Peyer's patch (tissue), 4 donors: Measurements from ENCODE around the gene WDTC1. TPM values are rescaled to one million over a fixed set of nuclear protein-coding genes. Genes with fewer than 3 reads are reported as not detected.
"Not testable (repeated sequence)": the region's sequence is repeated elsewhere in the genome, so short reads cannot be mapped to it uniquely, and the experiment has no call there.

ENCODE experiments used
- DNase-seq, 3 donors: peaks; one replicate each; pipeline ENCODE4 v3.0.0-alpha.2; 2017 to 2019
- H3K27ac ChIP-seq, 4 donors: fragments of 200-600 bp; sonication (generic); one replicate each; pipeline ENCODE4 v1.5.1; 2016 to 2019
- H3K27me3 ChIP-seq, 2 donors: fragments of 200-600 bp; sonication (generic); one replicate each; pipeline ENCODE4 v1.5.1; 2019
- H3K36me3 ChIP-seq, 3 donors: fragments of 200-600 bp; sonication (generic); one replicate each; pipeline ENCODE4 v1.5.1; 2016 to 2019
- H3K4me1 ChIP-seq, 4 donors: fragments of 200-600 bp; sonication (generic); one replicate each; pipeline ENCODE4 v1.5.1; 2016 to 2019
- H3K4me3 ChIP-seq, 4 donors: fragments of 200-600 bp; sonication (generic); 1 replicate in 3 of 4; 2 replicates in 1 of 4; pipeline ENCODE4 v1.5.1; 2016 to 2019; ENCODE audit warnings: mild to moderate bottlenecking in 1 of 4
- H3K9me3 ChIP-seq, 4 donors: fragments of 200-600 bp; sonication (generic); one replicate each; pipeline ENCODE4 v1.5.1; 2016 to 2019; ENCODE audit warnings: mild to moderate bottlenecking in 1 of 4
- POLR2A ChIP-seq, 2 donors: fragments of 450-650 bp; IDR thresholded peaks; one replicate each; pipeline ENCODE4 v1.5.1; 2017; ENCODE audit warnings: antibody characterized with exemption in 2 of 2, mild to moderate bottlenecking in 2 of 2, moderate library complexity in 2 of 2
- total RNA-seq, 4 donors: library from RNA; depleted of rRNA; stranded (reverse); fragments of >200 nt; gene quantifications; one replicate each; pipeline ENCODE4 v1.1.0, GENCODE V29; 2016
- TF ChIP-seq, protein P1 (sequence below), 6 experiments: fragments of 450-650 bp in 4 of 6; fragments of 200-600 bp in 2 of 6; sonication (generic) in 1 of 6; IDR thresholded peaks; one replicate each; pipeline ENCODE4 v1.5.1; 2017 to 2019; ENCODE audit warnings: antibody characterized with exemption in 6 of 6, mild to moderate bottlenecking in 3 of 6, moderate library complexity in 1 of 6

Gene WDTC1
- total RNA-seq, 4 donors from 2014 or later: 30.5 to 53.3 (median 40.7) TPM

DNA sequence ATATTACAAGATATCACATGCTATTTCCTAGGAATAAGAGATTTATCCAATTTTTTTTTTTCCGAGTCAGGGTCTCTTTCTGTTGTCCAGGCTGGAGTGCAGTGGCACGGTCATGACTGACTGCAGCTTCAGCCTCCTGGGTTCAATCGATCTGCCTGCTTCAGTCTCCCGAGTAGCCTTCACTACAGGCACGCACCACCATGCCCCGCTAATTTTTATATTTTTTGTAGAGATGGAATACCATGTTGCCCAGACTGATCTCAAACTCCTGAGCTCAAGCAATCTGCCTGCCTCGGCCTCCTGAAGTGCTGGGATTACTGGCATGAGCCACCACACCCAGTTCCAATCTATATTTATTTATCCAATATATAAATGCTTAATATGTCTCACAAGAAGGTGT is 18.0 kb upstream of the WDTC1 start:
- no peak overlapping the region for H3K27ac ChIP-seq
- H3K27me3 ChIP-seq: no peaks in the 10 kb centered on the region
- no peaks in the 10 kb centered on the region for H3K9me3 ChIP-seq
- no peak for DNase-seq
- H3K4me1 ChIP-seq: no peaks in the 10 kb centered on the region
- no peak overlapping the region for H3K4me3 ChIP-seq
- TF ChIP-seq, protein P1, sequence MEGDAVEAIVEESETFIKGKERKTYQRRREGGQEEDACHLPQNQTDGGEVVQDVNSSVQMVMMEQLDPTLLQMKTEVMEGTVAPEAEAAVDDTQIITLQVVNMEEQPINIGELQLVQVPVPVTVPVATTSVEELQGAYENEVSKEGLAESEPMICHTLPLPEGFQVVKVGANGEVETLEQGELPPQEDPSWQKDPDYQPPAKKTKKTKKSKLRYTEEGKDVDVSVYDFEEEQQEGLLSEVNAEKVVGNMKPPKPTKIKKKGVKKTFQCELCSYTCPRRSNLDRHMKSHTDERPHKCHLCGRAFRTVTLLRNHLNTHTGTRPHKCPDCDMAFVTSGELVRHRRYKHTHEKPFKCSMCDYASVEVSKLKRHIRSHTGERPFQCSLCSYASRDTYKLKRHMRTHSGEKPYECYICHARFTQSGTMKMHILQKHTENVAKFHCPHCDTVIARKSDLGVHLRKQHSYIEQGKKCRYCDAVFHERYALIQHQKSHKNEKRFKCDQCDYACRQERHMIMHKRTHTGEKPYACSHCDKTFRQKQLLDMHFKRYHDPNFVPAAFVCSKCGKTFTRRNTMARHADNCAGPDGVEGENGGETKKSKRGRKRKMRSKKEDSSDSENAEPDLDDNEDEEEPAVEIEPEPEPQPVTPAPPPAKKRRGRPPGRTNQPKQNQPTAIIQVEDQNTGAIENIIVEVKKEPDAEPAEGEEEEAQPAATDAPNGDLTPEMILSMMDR (IDR thresholded peaks at IDR 0.05): no peak
- no peak for TF ChIP-seq POLR2A (IDR thresholded peaks at IDR 0.05)
- no peaks in the 10 kb centered on the region for H3K36me3 ChIP-seq

DNA sequence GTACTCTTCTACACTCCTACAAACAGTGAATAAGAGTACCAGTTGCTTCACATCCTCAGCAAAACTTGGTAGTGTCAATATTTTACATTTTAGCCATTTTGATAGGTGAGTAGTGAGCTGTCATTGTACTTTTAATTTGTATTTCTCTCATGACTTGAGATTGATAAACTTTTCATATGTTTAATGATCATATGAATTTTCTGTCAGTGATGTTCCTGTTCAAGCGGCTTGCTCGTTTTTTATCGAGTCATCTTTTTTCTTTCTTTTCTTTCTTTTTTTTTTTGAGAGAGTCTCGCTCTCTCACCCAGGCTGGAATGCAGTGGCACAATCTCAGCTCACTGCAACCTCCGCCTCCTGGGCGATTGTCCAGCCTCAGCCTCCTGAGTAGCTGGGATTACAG is 17.0 kb upstream of the WDTC1 start:
- Histone ChIP-seq H3K27me3 (no peaks in the 10 kb centered on the region), H3K27ac (no peak overlapping the region), H3K4me3 (no peak overlapping the region), H3K4me1 (no peaks in the 10 kb centered on the region), H3K9me3 (no peaks in the 10 kb centered on the region), H3K36me3 (no peaks in the 10 kb centered on the region)
- no peak for DNase-seq
- TF ChIP-seq, protein P1 (IDR thresholded peaks at IDR 0.05): no peak
- TF ChIP-seq POLR2A (IDR thresholded peaks at IDR 0.05): no peak

DNA sequence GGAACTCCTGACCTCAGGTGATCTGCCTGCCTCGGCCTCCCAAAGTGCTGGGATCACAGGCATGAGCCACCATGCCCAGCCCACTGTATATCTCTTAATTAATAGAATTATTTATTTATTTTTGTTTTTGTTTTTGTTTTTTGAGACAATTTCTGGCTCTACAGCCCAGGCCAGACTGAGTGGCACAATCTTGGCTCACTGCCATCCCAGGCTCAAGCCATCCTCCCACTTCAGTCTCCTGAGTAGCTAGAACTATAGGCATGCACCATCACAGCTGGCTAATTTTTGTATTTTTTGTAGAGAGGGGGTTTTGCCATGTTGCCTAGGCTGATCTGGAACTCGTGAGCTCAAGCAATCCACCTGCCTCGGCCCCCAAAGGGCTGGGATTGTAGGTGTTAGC is 15.7 kb upstream of the WDTC1 start:
- Histone ChIP-seq H3K27ac (no peak overlapping the region), H3K9me3 (no peaks in the 10 kb centered on the region), H3K4me3 (no peak overlapping the region), H3K36me3 (no peaks in the 10 kb centered on the region), H3K27me3 (no peaks in the 10 kb centered on the region), H3K4me1 (no peaks in the 10 kb centered on the region)
- TF ChIP-seq, protein P1 (IDR thresholded peaks at IDR 0.05): no peak
- TF ChIP-seq POLR2A (IDR thresholded peaks at IDR 0.05): no peak
- DNase-seq: no peak

DNA sequence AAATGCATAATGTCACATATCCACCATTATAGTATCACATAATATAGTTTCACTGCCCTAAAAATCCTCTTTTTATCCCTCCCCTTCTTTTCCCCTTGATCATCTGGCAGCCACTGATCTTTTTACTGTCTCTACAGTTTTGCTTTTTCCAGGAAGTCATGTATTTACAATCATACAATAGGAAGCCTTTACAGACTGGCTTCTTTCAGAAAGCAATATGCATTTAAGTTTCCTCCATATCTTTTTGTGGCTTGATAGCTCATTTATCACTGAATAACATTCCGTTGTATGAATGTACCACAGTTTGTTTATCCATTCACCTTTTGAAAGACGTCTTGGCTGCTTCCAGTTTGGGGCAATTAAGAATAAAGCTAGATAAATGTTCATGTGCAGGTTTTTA is 14.3 kb upstream of the WDTC1 start:
- no peak overlapping the region for H3K27ac ChIP-seq
- DNase-seq: no peak
- TF ChIP-seq, protein P1 (IDR thresholded peaks at IDR 0.05): no peak
- TF ChIP-seq POLR2A (IDR thresholded peaks at IDR 0.05): no peak

DNA sequence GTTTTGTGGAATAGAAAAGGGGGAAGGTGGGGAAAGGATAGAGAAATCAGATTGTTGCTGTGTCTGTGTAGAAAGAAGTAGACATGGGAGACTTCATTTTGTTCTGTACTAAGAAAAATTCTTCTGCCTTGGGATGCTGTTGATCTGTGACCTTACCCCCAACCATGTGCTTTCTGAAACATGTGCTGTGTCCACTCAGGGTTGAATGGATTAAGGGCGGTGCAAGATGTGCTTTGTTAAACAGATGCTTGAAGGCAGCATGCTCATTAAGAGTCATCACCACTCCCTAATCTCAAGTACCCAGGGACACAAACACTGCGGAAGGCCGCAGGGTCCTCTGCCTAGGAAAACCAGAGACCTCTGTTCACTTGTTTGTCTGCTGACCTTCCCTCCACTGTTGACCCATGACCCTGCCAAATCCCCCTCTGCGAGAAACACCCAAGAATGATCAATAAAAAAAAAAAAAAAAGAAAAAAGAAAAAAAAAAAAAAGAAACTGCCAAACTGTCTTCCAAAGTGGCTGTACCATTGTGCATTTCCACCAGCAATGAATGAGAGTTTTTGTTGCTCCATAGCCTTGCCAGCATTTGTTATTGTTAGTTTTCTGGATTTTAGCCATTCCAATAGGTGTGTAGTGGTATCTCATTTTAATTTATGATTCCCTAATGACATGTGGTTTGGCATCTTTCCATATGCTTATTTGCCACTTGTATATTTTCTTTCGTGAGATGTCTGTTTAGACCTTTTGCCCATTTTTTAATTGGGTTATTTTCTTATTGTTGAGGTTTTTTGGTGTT is 13.5 kb upstream of the WDTC1 start:
- not testable (repeated sequence) for DNase-seq, H3K4me3 ChIP-seq, H3K9me3 ChIP-seq, H3K27me3 ChIP-seq, H3K27ac ChIP-seq, H3K4me1 ChIP-seq, H3K36me3 ChIP-seq

More for the DNA sequence above, 14.3 kb upstream of the WDTC1 start:
- Histone ChIP-seq H3K36me3 (no peaks in the 10 kb centered on the region), H3K27me3 (no peaks in the 10 kb centered on the region), H3K4me1 (no peaks in the 10 kb centered on the region), H3K9me3 (no peaks in the 10 kb centered on the region), H3K4me3 (no peak overlapping the region)

DNA sequence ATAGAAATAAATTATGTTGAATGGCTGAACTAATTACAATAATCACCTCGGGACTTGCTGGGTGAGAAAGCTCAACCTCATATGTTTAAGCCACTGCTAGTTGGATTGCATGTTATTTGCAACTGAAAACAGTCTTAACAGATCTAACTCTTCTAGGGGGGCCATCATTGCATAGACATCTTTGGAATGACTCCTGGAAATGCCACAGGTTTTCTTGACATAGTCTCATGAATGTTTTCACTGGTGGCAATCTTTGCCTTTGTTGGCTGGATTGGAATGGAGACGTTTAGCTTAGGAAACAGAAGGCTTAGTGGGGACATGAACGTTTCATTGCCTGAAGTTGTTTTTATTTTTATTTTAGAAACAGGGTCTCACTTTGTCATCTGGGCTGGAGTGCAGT is 8.8 kb upstream of the WDTC1 start:
- no peaks in the 10 kb centered on the region for H3K9me3 ChIP-seq
- DNase-seq: no peak
- no peak overlapping the region for H3K4me3 ChIP-seq
- TF ChIP-seq, protein P1 (IDR thresholded peaks at IDR 0.05): no peak
- no peak for TF ChIP-seq POLR2A (IDR thresholded peaks at IDR 0.05)
- no peak overlapping the region for H3K27ac ChIP-seq
- no peaks in the 10 kb centered on the region for H3K36me3 ChIP-seq
- H3K4me1 ChIP-seq: no peaks in the 10 kb centered on the region
- H3K27me3 ChIP-seq: no peaks in the 10 kb centered on the region
